HepG2 (cell line): ENCODE results near the gene CAMK1D. TPM values are rescaled to one million over a fixed set of nuclear protein-coding genes. Genes with fewer than 3 reads are reported as not detected.

Source experiments
- ATAC-seq: fragments of 200-7000 bp; cut with Tn5 transposase; 3 replicates; pipeline ENCODE4 v1.9.1; 2020; ENCODE audit warnings: mild to moderate bottlenecking, moderate library complexity
- BruUV-seq: library from RNA; stranded (reverse); fragments of 400-500 nt; replicated peaks from 2 replicates; lab custom pipeline; 2021; lab: Mats Ljungman, UMichigan
- CTCF ChIA-PET: fragments of 300-600 bp; formaldehyde crosslinking; extraction: SDS; loops from one replicate; lab custom pipeline; 2021; ENCODE audit warnings: low total read pairs, inconsistent platforms, low intra/inter-chr PET ratio; lab: Yijun Ruan, JAX
- POLR2A ChIA-PET: fragments of 350-600 bp; sonication (Branson Sonifier 250); formaldehyde crosslinking; loops from one replicate; lab custom pipeline; 2020; ENCODE audit warnings: antibody characterized with exemption, inconsistent platforms; lab: Yijun Ruan, JAX
- DNase-seq: peaks from one replicate; pipeline ENCODE4 v3.0.0-alpha.2; 2015; ENCODE audit warnings: low spot score
- FAIRE-seq: peaks from 3 replicates; lab custom pipeline; 2011; peaks lifted over from hg19 to GRCh38; lab: Jason Lieb, UNC
- H2AFZ ChIP-seq: one replicate; pipeline ENCODE4 v1.6.1; 2011; ENCODE audit warnings: low read length, inconsistent platforms
- H3K27ac ChIP-seq: fragments of 300-600 bp; 3 replicates; pipeline ENCODE4 v1.8.0; 2011; ENCODE audit warnings: mixed run types, mild to moderate bottlenecking, mixed read lengths, low read length, inconsistent platforms; ENCODE audit not compliant: insufficient read depth; ENCODE audit errors: extremely low read length
- H3K27me3 ChIP-seq, 2 experiments: fragments of 200-600 bp in 1 of 2; 2 replicates in 1 of 2; 3 replicates in 1 of 2; pipeline versions ENCODE4 v1.6.0 to v1.8.0; 2011; ENCODE audit warnings: low read length in 2 of 2, mild to moderate bottlenecking in 2 of 2, moderate library complexity in 2 of 2, inconsistent platforms in 1 of 2; ENCODE audit not compliant: insufficient read depth in 2 of 2, control insufficient read depth in 1 of 2
- H3K36me3 ChIP-seq, 2 experiments: fragments of 200-600 bp in 1 of 2; replicated peaks in 1 of 2; 2 replicates in 1 of 2; 3 replicates in 1 of 2; pipeline versions ENCODE4 v1.5.1 to v1.8.0; 2011; ENCODE audit warnings: low read length in 2 of 2, inconsistent platforms in 1 of 2; ENCODE audit not compliant: insufficient read depth in 2 of 2, control insufficient read depth in 1 of 2
- H3K4me1 ChIP-seq: 2 replicates; pipeline ENCODE4 v1.5.1; 2012; ENCODE audit warnings: low read length, inconsistent platforms; ENCODE audit not compliant: insufficient read depth
- H3K4me2 ChIP-seq: 2 replicates; pipeline ENCODE4 v1.6.0; 2011; ENCODE audit warnings: low read depth, low read length, inconsistent platforms
- H3K4me3 ChIP-seq, 3 experiments: fragments of 200-600 bp in 1 of 3; sonication (generic), shearing (Covaris generic) in 1 of 3; replicated peaks in 1 of 3; 2 replicates each; pipeline ENCODE4 v1.5.1; 2011 to 2016; ENCODE audit warnings: low read length in 3 of 3, inconsistent platforms in 2 of 3, low read depth in 2 of 3, mild to moderate bottlenecking in 2 of 3, control low read depth in 1 of 3, mixed read lengths in 1 of 3; ENCODE audit not compliant: insufficient read depth in 1 of 3
- H3K79me2 ChIP-seq: one replicate; pipeline ENCODE4 v1.6.1; 2011; ENCODE audit warnings: low read length, inconsistent platforms; ENCODE audit not compliant: insufficient read depth
- H3K9ac ChIP-seq: 2 replicates; pipeline ENCODE4 v1.6.0; 2011; ENCODE audit warnings: mild to moderate bottlenecking, low read depth, low read length, inconsistent platforms; ENCODE audit not compliant: insufficient read depth
- H3K9me3 ChIP-seq: 2 replicates; pipeline ENCODE4 v1.5.1; 2012; ENCODE audit warnings: mild to moderate bottlenecking, low read length
- H4K20me1 ChIP-seq: 2 replicates; pipeline ENCODE4 v1.6.0; 2011; ENCODE audit warnings: inconsistent platforms, mild to moderate bottlenecking, low read length, moderate library complexity; ENCODE audit not compliant: insufficient read depth
- CBX2 ChIP-seq, 2 experiments: fragments of 200-600 bp in 1 of 2; sonication (generic); formaldehyde crosslinking in 1 of 2; IDR thresholded peaks; 2 replicates each; pipeline versions ENCODE4 v1.7.0 to v1.8.1; 2018 to 2022; ENCODE audit warnings: low read depth in 2 of 2, low read length in 1 of 2, mild to moderate bottlenecking in 1 of 2, missing genetic modification reagents in 1 of 2
- MXI1 ChIP-seq: IDR thresholded peaks from 3 replicates; pipeline ENCODE4 v1.6.1; 2012; ENCODE audit warnings: low read depth, low read length, inconsistent platforms, borderline replicate concordance
- TP53 ChIP-seq: sonication (generic); formaldehyde crosslinking; conservative IDR thresholded peaks from 2 replicates; pipeline ENCODE4 v1.4.0; 2020; ENCODE audit warnings: missing genetic modification reagents
- USF2 ChIP-seq, 2 experiments: sonication (generic) in 1 of 2; formaldehyde crosslinking in 1 of 2; IDR thresholded peaks; 2 replicates each; pipeline versions ENCODE4 v1.5.1 to v1.6.1; 2011 to 2020; ENCODE audit warnings: borderline replicate concordance in 1 of 2, low read depth in 1 of 2, low read length in 1 of 2, mild to moderate bottlenecking in 1 of 2, missing genetic modification reagents in 1 of 2, moderate library complexity in 1 of 2
- ZBTB14 ChIP-seq: sonication (generic); formaldehyde crosslinking; IDR thresholded peaks from 2 replicates; pipeline ENCODE4 v1.4.0; 2020; ENCODE audit warnings: missing genetic modification reagents
- ZNF557 ChIP-seq: sonication (generic); formaldehyde crosslinking; IDR thresholded peaks from 2 replicates; pipeline ENCODE4 v1.4.0; 2020; ENCODE audit warnings: missing genetic modification reagents
- ZSCAN12 ChIP-seq: sonication (generic); formaldehyde crosslinking; IDR thresholded peaks from 2 replicates; pipeline ENCODE4 v1.9.0; 2021; ENCODE audit warnings: mild to moderate bottlenecking, missing genetic modification reagents
- WGBS: methylation state at CpG from one replicate; pipeline ENCODE4 v1.1.6; 2017; ENCODE audit warnings: low lambda C conversion rate; 5-methylcytosine and 5-hydroxymethylcytosine counted together
- in situ Hi-C: cut with HindIII; loops from 2 replicates; pipeline ENCODE4 v1.10.0; 2017; ENCODE audit warnings: low pct_unique_long_range_greater_than_20kb; ENCODE audit not compliant: extremely low pct_ligation_motif_present
- intact Hi-C: fragments of 100-400 bp; cut with micrococcal nuclease; formaldehyde crosslinking; loops from one replicate; pipeline ENCODE4 v1.10.0; 2022; ENCODE audit not compliant: unreplicated experiment
- polyA plus RNA-seq, 8 experiments: library from polyadenylated mRNA; depleted of rRNA in 3 of 8; stranded (reverse) in 7 of 8; unstranded in 1 of 8; fragments of >200 nt; fragmentation: Illumina TruSeq in 4 of 8; extraction: Trizol in 4 of 8; gene quantifications; 2 replicates each; pipeline versions ENCODE4 v1.2.1 to v1.2.3, GENCODE V29; 2011 to 2016; ENCODE audit warnings: low read depth in 4 of 8, missing spikeins in 1 of 8, mixed read lengths in 1 of 8; ENCODE audit not compliant: insufficient read depth in 1 of 8
- total RNA-seq, 5 experiments: library from RNA; depleted of rRNA; stranded (reverse); fragments of >200 nt; fragmentation: Illumina TruSeq; extraction: Trizol; gene quantifications; 2 replicates each; pipeline ENCODE4 v1.2.3, GENCODE V29; 2016; ENCODE audit warnings: low read depth in 1 of 5

Gene CAMK1D
- total and polyA plus RNA-seq, 2 of the 13 experiments (the other 11 are each of a cell fraction or from before 2014, with no cell fraction given) = under 0.01 TPM; not detected in 1

- H3K36me3 ChIP-seq = no peaks in the 10 kb centered on the region
- H3K27ac ChIP-seq = no peak overlapping the region
- no peaks in the 10 kb centered on the region for H4K20me1 ChIP-seq
- no TSS peak for BruUV-seq
- H3K79me2 ChIP-seq = no peaks in the 10 kb centered on the region
- no peak overlapping the region for H3K9ac ChIP-seq
- TF ChIP-seq ZNF557 (CRISPR knock-in tag) = no peak
- H3K4me2 ChIP-seq = no peak overlapping the region
- FAIRE-seq = no peak
- no peak for DNase-seq
- in situ Hi-C loops (no loop called here), intact Hi-C loops (no loop called here)
- no peaks in the 10 kb centered on the region for H3K4me1 ChIP-seq
- no peak overlapping the region for H3K4me3 ChIP-seq
- H2AFZ ChIP-seq = no peak overlapping the region
- peaks cover 5% of the 10 kb centered on the region; the same call in 1 of the 2 replicates for H3K9me3 ChIP-seq
- no peak for ATAC-seq
- 58% methylated on average over 4 of the region's 9 CpGs for WGBS
- CTCF ChIA-PET = no interaction called here
- POLR2A ChIA-PET = no interaction called here
- H3K27me3 ChIP-seq = peaks cover 0 to 3% of the 10 kb centered on the region in 2 experiments; a peak in 1 of 5 replicates
These were observed 162.3 kb downstream of the CAMK1D start for GRCh38 chr10:12511651-12512050.

GRCh38 chr10:12512332-12513002 lies 163.1 kb downstream of the CAMK1D start:
- Histone ChIP-seq H3K9me3 (peaks cover 5% of the 10 kb centered on the region; the same call in 1 of the 2 replicates), H3K9ac (no peak overlapping the region), H3K79me2 (no peaks in the 10 kb centered on the region), H3K36me3 (no peaks in the 10 kb centered on the region), H2AFZ (no peak overlapping the region), H3K27ac (no peak overlapping the region), H3K4me3 (no peak overlapping the region), H3K27me3 (peaks cover 0 to 3% of the 10 kb centered on the region in 2 experiments; a peak in 1 of 5 replicates), H4K20me1 (no peaks in the 10 kb centered on the region), H3K4me1 (no peaks in the 10 kb centered on the region), H3K4me2 (no peak overlapping the region)
- in situ Hi-C loops (no loop called here), intact Hi-C loops (no loop called here)
- CTCF ChIA-PET = no interaction called here
- no TSS peak for BruUV-seq
- DNase-seq = no peak
- FAIRE-seq = no peak
- 26% methylated on average over 18 of the region's 18 CpGs for WGBS
- no peak for ATAC-seq
- TF ChIP-seq MXI1 = no peak
- TF ChIP-seq ZBTB14 = no peak
- TF ChIP-seq USF2 (IDR thresholded peaks at IDR 0.05; ENCODE audit: low read depth, low read length) = no peak
- no peak for TF ChIP-seq USF2 (CRISPR knock-in tag; IDR thresholded peaks at IDR 0.05; ENCODE audit: borderline replicate concordance)
- no peak for TF ChIP-seq ZSCAN12 (CRISPR knock-in tag)
- no peak for TF ChIP-seq CBX2 (IDR thresholded peaks at IDR 0.05; ENCODE audit: low read depth, low read length)
- no peak for TF ChIP-seq CBX2 (CRISPR knock-in tag; IDR thresholded peaks at IDR 0.05; ENCODE audit: low read depth)
- TF ChIP-seq TP53 (CRISPR knock-in tag) = no peak
- POLR2A ChIA-PET = no interaction called here
